Measurements from ENCODE around the gene PNPLA2. TPM values are rescaled to one million over a fixed set of nuclear protein-coding genes. Genes with fewer than 3 reads are reported as not detected.

PNPLA2 gene
- total RNA-seq, 4 donors from 2014 or later, result 58.9 to 93.3 (median 91.7) TPM

GRCh38 chr11:827897-828192 lies 9.1 kb downstream of the PNPLA2 start, which contains the start of gene CRACR2B:
CRACR2B (plus strand) TSS chr11:827919; CDS start chr11:828608, 689 bp downstream.
- DNase-seq, result no peak
- TF ChIP-seq, protein P1, sequence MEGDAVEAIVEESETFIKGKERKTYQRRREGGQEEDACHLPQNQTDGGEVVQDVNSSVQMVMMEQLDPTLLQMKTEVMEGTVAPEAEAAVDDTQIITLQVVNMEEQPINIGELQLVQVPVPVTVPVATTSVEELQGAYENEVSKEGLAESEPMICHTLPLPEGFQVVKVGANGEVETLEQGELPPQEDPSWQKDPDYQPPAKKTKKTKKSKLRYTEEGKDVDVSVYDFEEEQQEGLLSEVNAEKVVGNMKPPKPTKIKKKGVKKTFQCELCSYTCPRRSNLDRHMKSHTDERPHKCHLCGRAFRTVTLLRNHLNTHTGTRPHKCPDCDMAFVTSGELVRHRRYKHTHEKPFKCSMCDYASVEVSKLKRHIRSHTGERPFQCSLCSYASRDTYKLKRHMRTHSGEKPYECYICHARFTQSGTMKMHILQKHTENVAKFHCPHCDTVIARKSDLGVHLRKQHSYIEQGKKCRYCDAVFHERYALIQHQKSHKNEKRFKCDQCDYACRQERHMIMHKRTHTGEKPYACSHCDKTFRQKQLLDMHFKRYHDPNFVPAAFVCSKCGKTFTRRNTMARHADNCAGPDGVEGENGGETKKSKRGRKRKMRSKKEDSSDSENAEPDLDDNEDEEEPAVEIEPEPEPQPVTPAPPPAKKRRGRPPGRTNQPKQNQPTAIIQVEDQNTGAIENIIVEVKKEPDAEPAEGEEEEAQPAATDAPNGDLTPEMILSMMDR (IDR thresholded peaks at IDR 0.05 in 4 of 5, conservative IDR thresholded peaks at IDR 0.05 in 1 of 5), result no peak
- TF ChIP-seq POLR2A (IDR thresholded peaks at IDR 0.05), result no peak
- H3K27ac ChIP-seq, result peak within 1 kb of the TSS; percentile 52 to 75 (median 68)
- H3K36me3 ChIP-seq, result peaks cover 0 to 27% of the 10 kb centered on the region in 2 donors
- H3K4me1 ChIP-seq, result peaks cover 4 to 39% of the 10 kb centered on the region in 2 donors
- no peak for ATAC-seq
- H3K4me3 ChIP-seq, result peak within 1 kb of the TSS; percentile 28 to 54 (median 46)
- H3K27me3 ChIP-seq, result peaks cover 18 to 40% (median 38%) of the 10 kb centered on the region in 3 donors
- H3K9me3 ChIP-seq, result no peaks in the 10 kb centered on the region
- in situ Hi-C loops (cut with MboI; ENCODE audit: low sequenced_read_pairs in 4 of 4), result no loop called here
- intact Hi-C loops (cut with DNase I; ENCODE audit: low total_unique reads), result no loop called here

- peaks cover 18 to 40% (median 38%) of the 10 kb centered on the region in 3 donors for H3K27me3 ChIP-seq
- peak overlapping the region; percentile 37 to 59 (median 47) for H3K4me3 ChIP-seq
- DNase-seq (no peak), ATAC-seq (no peak)
- TF ChIP-seq, protein P1 (IDR thresholded peaks at IDR 0.05 in 4 of 5, conservative IDR thresholded peaks at IDR 0.05 in 1 of 5), result no peak
- no peak for TF ChIP-seq POLR2A (IDR thresholded peaks at IDR 0.05)
- peak overlapping the region; percentile 20 to 75 (median 68) for H3K27ac ChIP-seq
- H3K36me3 ChIP-seq, result peaks cover 0 to 20% of the 10 kb centered on the region in 2 donors
- intact Hi-C loops (cut with DNase I; ENCODE audit: low total_unique reads) (no loop called here), in situ Hi-C loops (cut with MboI; ENCODE audit: low sequenced_read_pairs in 4 of 4) (no loop called here)
- peaks cover 7 to 37% of the 10 kb centered on the region in 2 donors for H3K4me1 ChIP-seq
- no peaks in the 10 kb centered on the region for H3K9me3 ChIP-seq
Measured at GRCh38 chr11:828506-829175, 9.9 kb downstream of the PNPLA2 start.

- peak overlapping the region; percentile 37 to 59 (median 47) for H3K4me3 ChIP-seq
- DNase-seq (peak in 1 of 2 donors; percentile 35), ATAC-seq (no peak)
- no peaks in the 10 kb centered on the region for H3K9me3 ChIP-seq
- no peak for TF ChIP-seq POLR2A (IDR thresholded peaks at IDR 0.05)
- TF ChIP-seq, protein P1 (IDR thresholded peaks at IDR 0.05 in 4 of 5, conservative IDR thresholded peaks at IDR 0.05 in 1 of 5), result no peak
- peak overlapping the region in 3 of 4 donors; percentile 68 to 75 (median 69) for H3K27ac ChIP-seq
- intact Hi-C loops (cut with DNase I; ENCODE audit: low total_unique reads) (no loop called here), in situ Hi-C loops (cut with MboI; ENCODE audit: low sequenced_read_pairs in 4 of 4) (no loop called here)
- peaks cover 13 to 38% of the 10 kb centered on the region in 2 donors for H3K4me1 ChIP-seq
- peaks cover 18 to 40% (median 38%) of the 10 kb centered on the region in 3 donors for H3K27me3 ChIP-seq
- H3K36me3 ChIP-seq, result peaks cover 0 to 13% of the 10 kb centered on the region in 2 donors
Measured at GRCh38 chr11:829176-829846, 10.6 kb downstream of the PNPLA2 start.

DNA sequence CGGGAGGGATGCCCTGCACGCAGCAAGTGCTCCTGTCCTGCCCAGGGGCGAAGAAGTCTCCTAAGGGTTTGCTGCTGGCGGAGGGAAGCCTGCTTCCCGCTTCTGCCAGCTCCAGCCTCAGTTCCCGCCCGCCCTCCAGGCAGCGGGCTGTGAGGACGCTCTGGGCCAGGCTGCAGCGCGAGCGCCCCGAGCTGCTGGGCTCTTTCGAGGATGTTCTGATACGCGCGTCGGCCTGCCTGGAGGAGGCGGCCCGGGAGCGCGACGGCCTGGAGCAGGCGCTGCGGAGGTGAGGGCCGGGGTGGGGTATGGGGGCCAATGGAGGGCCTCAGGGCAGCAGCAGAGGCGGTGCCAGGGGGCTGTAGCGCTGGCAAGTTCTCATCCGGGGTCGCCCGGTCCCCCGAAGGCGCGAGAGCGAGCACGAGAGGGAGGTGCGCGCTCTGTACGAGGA lies 11.2 kb downstream of the PNPLA2 start:
- in situ Hi-C loops (cut with MboI; ENCODE audit: low sequenced_read_pairs in 4 of 4) (no loop called here), intact Hi-C loops (cut with DNase I; ENCODE audit: low total_unique reads) (no loop called here)
- no peaks in the 10 kb centered on the region for H3K9me3 ChIP-seq
- ATAC-seq (no peak), DNase-seq (no peak)
- peaks cover 18 to 40% (median 38%) of the 10 kb centered on the region in 3 donors for H3K27me3 ChIP-seq
- TF ChIP-seq, protein P1 (IDR thresholded peaks at IDR 0.05 in 4 of 5, conservative IDR thresholded peaks at IDR 0.05 in 1 of 5), result no peak
- TF ChIP-seq POLR2A (IDR thresholded peaks at IDR 0.05), result peak; percentile 14 to 52
- H3K36me3 ChIP-seq, result peaks cover 0 to 8% of the 10 kb centered on the region in 2 donors
- peaks cover 19 to 39% of the 10 kb centered on the region in 2 donors for H3K4me1 ChIP-seq
- H3K4me3 ChIP-seq, result peak overlapping the region; percentile 37 to 59 (median 47)
- peak overlapping the region in 3 of 4 donors; percentile 68 to 75 (median 69) for H3K27ac ChIP-seq

Measured in gastrocnemius medialis (tissue), 4 donors.